Measurements from ENCODE around the gene SCFD2. TPM values are rescaled to one million over a fixed set of nuclear protein-coding genes. Genes with fewer than 3 reads are reported as not detected.
"Not testable (repeated sequence)": the region's sequence is repeated elsewhere in the genome, so short reads cannot be mapped to it uniquely, and the experiment has no call there.

The SCFD2 gene
- total and polyA plus RNA-seq, 2 of the 8 experiments (the other 6 are each of a cell fraction or from before 2014, with no cell fraction given), result 6.2 to 10.2 TPM

DNA sequence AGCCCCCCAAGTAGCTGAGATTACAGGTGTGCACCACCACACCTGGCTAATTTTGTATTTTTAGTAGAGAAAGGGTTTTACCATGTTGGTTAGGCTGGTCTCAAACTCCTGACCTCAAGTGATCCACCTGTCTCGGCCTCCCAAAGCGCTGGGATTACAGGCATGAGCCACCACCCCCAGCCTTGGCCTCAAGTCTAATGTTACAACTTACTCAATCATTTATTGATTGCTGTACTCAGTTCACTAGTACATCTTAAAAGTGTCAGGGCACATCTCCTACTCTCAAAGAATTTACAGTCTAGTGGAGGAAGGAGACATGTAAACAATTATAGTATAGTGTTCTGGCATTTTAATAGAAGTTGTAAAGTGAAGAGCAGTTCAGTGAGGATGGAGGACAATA, 19.5 kb downstream of the SCFD2 start:
- H4K20me1 ChIP-seq (replicated peaks in 1 of 2; ENCODE audit: control insufficient read depth in 1 of 2, insufficient read depth in 2 of 2, low read length in 2 of 2); H2BK20ac ChIP-seq (ENCODE audit: low read length); FAIRE-seq; H3K4me2 ChIP-seq (ENCODE audit: insufficient read depth in 1 of 2, low read depth in 2 of 2, low read length in 2 of 2); H4K91ac ChIP-seq (replicated peaks; ENCODE audit: insufficient read length, low read length); H3K4me3 ChIP-seq (ENCODE audit: extremely low read depth in 1 of 4, insufficient read depth in 2 of 4, low read depth in 3 of 4, low read length in 4 of 4); H3K9me3 ChIP-seq (ENCODE audit: insufficient read depth in 2 of 2, low read depth in 1 of 2, low read length in 1 of 2); H3K9ac ChIP-seq (replicated peaks in 1 of 4; ENCODE audit: extremely low read depth in 1 of 4, low read depth in 3 of 4, low read length in 3 of 4); H3K56ac ChIP-seq (replicated peaks; ENCODE audit: insufficient read length, low read depth, low read length); H3K4me1 ChIP-seq (replicated peaks in 1 of 4; ENCODE audit: control insufficient read depth in 3 of 4, insufficient read depth in 4 of 4, low read length in 3 of 4); H3K14ac ChIP-seq (ENCODE audit: insufficient read length); H3K23ac ChIP-seq (ENCODE audit: insufficient read length); H3K79me2 ChIP-seq (ENCODE audit: control insufficient read depth in 1 of 2, insufficient read depth in 2 of 2, low read length in 2 of 2); H4K5ac ChIP-seq (ENCODE audit: insufficient read length, low read depth, low read length); H3K18ac ChIP-seq (ENCODE audit: extremely low read depth, low read length); H3K36me3 ChIP-seq (ENCODE audit: control insufficient read depth in 2 of 4, insufficient read depth in 4 of 4, low read length in 3 of 4); H2BK12ac ChIP-seq (ENCODE audit: low read depth, low read length); POLR2A ChIA-PET (ENCODE audit: partially characterized antibody); H2BK120ac ChIP-seq (replicated peaks; ENCODE audit: low read depth, low read length); H3K27ac ChIP-seq (ENCODE audit: low read depth, low read length); H4K8ac ChIP-seq (ENCODE audit: extremely low read depth, insufficient read depth, low read length); H3K79me1 ChIP-seq (ENCODE audit: low read depth, low read length); DNase-seq (ENCODE audit: low read depth in 1 of 2, low spot score in 2 of 2); H2AK5ac ChIP-seq (ENCODE audit: low read depth, low read length); H2AFZ ChIP-seq (ENCODE audit: low read length); H3K4ac ChIP-seq (replicated peaks; ENCODE audit: insufficient read length, low read depth, low read length); H3K23me2 ChIP-seq (ENCODE audit: low read depth, low read length); CTCF ChIA-PET (ENCODE audit: partially characterized antibody); H2BK5ac ChIP-seq (ENCODE audit: low read depth, low read length); H3K27me3 ChIP-seq (replicated peaks in 1 of 4; ENCODE audit: control insufficient read depth in 3 of 4, extremely low read depth in 1 of 4, insufficient read depth in 3 of 4, low read length in 3 of 4); H2BK15ac ChIP-seq (ENCODE audit: low read length): not testable (repeated sequence)
- 100% methylated on average over 2 of the region's 2 CpGs; no CpG with 5 or more reads in 1 of the 2 experiments for WGBS, 2 experiments (ENCODE audit: extremely low coverage in 1 of 2, insufficient coverage in 1 of 2, insufficient read length in 1 of 2, insufficient replicate concordance in 2 of 2, low coverage in 1 of 2, low lambda C conversion rate in 2 of 2, missing lambda C conversion rate in 1 of 2)

GRCh38 chr4:53340145-53340544, 25.7 kb downstream of the SCFD2 start:
- H3K4ac ChIP-seq (replicated peaks; ENCODE audit: insufficient read length, low read depth, low read length); H2BK20ac ChIP-seq (ENCODE audit: low read length); FAIRE-seq; H3K56ac ChIP-seq (replicated peaks; ENCODE audit: insufficient read length, low read depth, low read length); H3K14ac ChIP-seq (ENCODE audit: insufficient read length); H3K79me1 ChIP-seq (ENCODE audit: low read depth, low read length); H4K8ac ChIP-seq (ENCODE audit: extremely low read depth, insufficient read depth, low read length); DNase-seq (ENCODE audit: low read depth in 1 of 2, low spot score in 2 of 2); POLR2A ChIA-PET (ENCODE audit: partially characterized antibody); H3K23me2 ChIP-seq (ENCODE audit: low read depth, low read length); H3K36me3 ChIP-seq (ENCODE audit: control insufficient read depth in 2 of 4, insufficient read depth in 4 of 4, low read length in 3 of 4); H2AFZ ChIP-seq (ENCODE audit: low read length); H2BK15ac ChIP-seq (ENCODE audit: low read length); H2AK5ac ChIP-seq (ENCODE audit: low read depth, low read length); H3K4me1 ChIP-seq (replicated peaks in 1 of 4; ENCODE audit: control insufficient read depth in 3 of 4, insufficient read depth in 4 of 4, low read length in 3 of 4); H2BK120ac ChIP-seq (replicated peaks; ENCODE audit: low read depth, low read length); H3K9ac ChIP-seq (replicated peaks in 1 of 4; ENCODE audit: extremely low read depth in 1 of 4, low read depth in 3 of 4, low read length in 3 of 4); H3K4me2 ChIP-seq (ENCODE audit: insufficient read depth in 1 of 2, low read depth in 2 of 2, low read length in 2 of 2); H3K9me3 ChIP-seq (ENCODE audit: insufficient read depth in 2 of 2, low read depth in 1 of 2, low read length in 1 of 2); H4K91ac ChIP-seq (replicated peaks; ENCODE audit: insufficient read length, low read length); H3K18ac ChIP-seq (ENCODE audit: extremely low read depth, low read length); H4K5ac ChIP-seq (ENCODE audit: insufficient read length, low read depth, low read length); H4K20me1 ChIP-seq (replicated peaks in 1 of 2; ENCODE audit: control insufficient read depth in 1 of 2, insufficient read depth in 2 of 2, low read length in 2 of 2); H3K27me3 ChIP-seq (replicated peaks in 1 of 4; ENCODE audit: control insufficient read depth in 3 of 4, extremely low read depth in 1 of 4, insufficient read depth in 3 of 4, low read length in 3 of 4); H3K23ac ChIP-seq (ENCODE audit: insufficient read length); H2BK12ac ChIP-seq (ENCODE audit: low read depth, low read length); H2BK5ac ChIP-seq (ENCODE audit: low read depth, low read length); H3K4me3 ChIP-seq (ENCODE audit: extremely low read depth in 1 of 4, insufficient read depth in 2 of 4, low read depth in 3 of 4, low read length in 4 of 4); H3K27ac ChIP-seq (ENCODE audit: low read depth, low read length); H3K79me2 ChIP-seq (ENCODE audit: control insufficient read depth in 1 of 2, insufficient read depth in 2 of 2, low read length in 2 of 2): not testable (repeated sequence)
- 93% methylated on average over 12 of the region's 12 CpGs; no CpG with 5 or more reads in 1 of the 2 experiments for WGBS, 2 experiments (ENCODE audit: extremely low coverage in 1 of 2, insufficient coverage in 1 of 2, insufficient read length in 1 of 2, insufficient replicate concordance in 2 of 2, low coverage in 1 of 2, low lambda C conversion rate in 2 of 2, missing lambda C conversion rate in 1 of 2)
- CTCF ChIA-PET (ENCODE audit: partially characterized antibody), result interaction anchor here (1.1 kb wide), 1 partner anchor 10 kb away, joined by 3 read pairs; no protein-coding TSS in a partner anchor

Data from H1 (cell line).